GM12801 (cell line): ENCODE measurements around the gene TRIM28.

ENCODE experiments used
- CTCF ChIP-seq: IDR thresholded peaks from one replicate; pipeline ENCODE4 v1.5.1; 2011; ENCODE audit warnings: control low read depth; ENCODE audit not compliant: insufficient read length; ENCODE audit errors: extremely low read depth

TRIM28 gene

GRCh38 chr19:58516246-58516836 is 27.5 kb upstream of the TRIM28 start:
- TF ChIP-seq CTCF: no peak

- TF ChIP-seq CTCF: no peak
These were observed 26.7 kb upstream of the TRIM28 start for GRCh38 chr19:58516964-58517833.

DNA sequence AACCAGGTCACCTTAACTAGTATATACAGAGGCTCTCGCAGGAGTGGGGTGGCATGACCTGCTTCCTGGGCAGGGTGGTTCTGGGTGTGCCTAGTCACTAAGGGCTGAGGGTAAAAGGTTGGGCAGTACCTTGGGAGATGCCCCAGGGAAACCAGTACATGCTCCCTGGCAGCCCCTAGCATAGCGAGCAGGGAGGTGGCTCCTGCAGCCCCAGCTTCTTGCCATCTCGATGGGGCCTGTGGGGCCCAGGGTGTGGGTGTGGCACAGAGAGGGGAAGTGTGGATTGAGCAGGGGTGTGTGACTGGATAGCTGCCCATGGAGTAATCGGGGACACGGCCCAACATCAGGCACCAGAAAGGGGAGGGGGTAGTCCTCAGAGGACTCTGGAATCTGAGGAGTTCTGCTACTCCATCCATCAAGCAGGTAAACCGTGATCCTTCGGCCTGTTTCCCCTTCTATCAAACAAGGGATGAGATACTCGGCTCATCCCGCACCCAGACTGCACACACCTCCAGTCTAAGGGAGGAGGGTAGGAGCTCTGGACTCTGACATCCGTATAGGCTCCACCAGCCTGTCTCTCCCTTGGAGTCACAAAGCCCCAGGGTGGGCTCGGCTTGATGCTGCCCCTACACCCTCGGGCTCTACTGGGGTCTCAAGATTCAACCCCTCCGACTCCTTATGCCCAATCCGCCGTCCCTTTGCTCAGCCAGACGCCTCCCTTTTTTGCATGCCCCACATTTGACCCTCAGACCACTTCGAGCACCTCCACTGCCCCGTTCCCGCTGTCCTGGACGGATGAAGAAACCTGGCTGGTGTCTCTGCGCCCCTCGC is 25.4 kb upstream of the TRIM28 start:
- no peak for TF ChIP-seq CTCF

GRCh38 chr19:58519087-58519354 is 24.8 kb upstream of the TRIM28 start:
- no peak for TF ChIP-seq CTCF

DNA sequence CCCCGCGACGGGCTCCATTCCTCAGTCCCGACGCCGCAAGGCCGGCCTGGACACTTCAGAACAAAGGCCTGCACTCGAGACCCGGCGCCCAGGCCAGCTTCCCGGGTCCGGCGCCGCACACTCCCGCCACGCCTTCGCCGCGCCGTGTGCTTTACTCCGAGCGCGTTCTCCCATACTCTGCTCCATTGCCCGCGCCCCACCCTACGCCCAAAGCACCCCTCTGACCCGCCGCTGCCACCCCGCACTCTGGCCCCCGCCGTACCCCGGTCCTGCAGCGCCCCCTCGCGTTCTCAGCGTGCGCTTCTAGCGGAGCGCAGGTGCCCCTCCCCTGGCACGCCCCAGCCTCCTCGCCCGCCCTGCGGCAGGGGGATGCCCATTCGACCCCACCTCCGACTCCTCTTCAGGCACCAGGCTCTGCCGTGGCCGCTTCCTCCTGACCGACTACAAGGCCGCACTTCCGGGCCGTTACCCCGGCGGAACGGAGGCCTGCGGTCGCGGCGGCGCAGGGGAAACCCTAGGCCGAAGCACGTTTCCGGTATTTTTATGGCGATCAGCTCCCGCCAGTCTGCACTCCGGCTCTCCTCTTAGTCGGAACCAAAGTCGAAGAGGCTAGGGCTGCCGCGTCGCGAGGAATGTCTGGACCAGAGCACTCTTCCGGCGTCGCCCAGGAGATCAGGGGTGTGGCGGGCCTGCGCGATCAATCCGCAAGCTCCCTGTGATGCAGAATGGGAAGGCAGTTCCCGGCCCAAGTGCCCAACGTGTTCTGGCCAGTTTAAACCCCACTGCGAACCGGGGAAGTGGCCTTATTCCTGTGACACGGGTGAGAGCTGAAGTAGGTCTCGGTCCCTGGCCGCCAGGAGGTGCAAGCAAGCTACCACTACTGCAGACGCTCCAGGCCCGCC is 24.3 kb upstream of the TRIM28 start, which contains the start of gene ZBTB45:
ZBTB45 (minus strand) TSS at position 456 of the 902 bp plus-strand sequence. CDS start 2,137 bp downstream, outside the sequence.
- TF ChIP-seq CTCF: no peak

GRCh38 chr19:58520257-58520599 is 23.6 kb upstream of the TRIM28 start:
- TF ChIP-seq CTCF: no peak
